Measurements from ENCODE around the gene PRKN.

DNA sequence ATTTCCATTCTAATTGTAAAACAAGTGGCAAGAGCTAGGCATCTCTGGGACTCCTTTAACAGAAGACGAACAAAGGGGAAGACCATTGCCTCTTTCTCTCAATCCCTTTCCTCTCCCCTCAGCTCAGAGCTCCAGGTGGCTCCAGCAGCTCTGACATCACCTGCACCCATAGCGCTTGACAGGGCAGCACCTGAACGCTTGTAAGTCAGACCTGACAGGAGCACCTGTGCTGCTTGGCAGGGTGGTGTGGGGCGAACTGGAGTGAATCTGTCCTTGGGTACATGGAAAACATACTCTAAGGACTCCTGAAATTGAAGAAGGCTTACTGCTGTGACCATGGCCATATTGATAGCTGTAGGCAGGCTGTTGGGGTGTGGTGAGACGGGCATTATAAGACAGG, 1044.2 kb downstream of the PRKN start:
- TF ChIP-seq, protein P1, sequence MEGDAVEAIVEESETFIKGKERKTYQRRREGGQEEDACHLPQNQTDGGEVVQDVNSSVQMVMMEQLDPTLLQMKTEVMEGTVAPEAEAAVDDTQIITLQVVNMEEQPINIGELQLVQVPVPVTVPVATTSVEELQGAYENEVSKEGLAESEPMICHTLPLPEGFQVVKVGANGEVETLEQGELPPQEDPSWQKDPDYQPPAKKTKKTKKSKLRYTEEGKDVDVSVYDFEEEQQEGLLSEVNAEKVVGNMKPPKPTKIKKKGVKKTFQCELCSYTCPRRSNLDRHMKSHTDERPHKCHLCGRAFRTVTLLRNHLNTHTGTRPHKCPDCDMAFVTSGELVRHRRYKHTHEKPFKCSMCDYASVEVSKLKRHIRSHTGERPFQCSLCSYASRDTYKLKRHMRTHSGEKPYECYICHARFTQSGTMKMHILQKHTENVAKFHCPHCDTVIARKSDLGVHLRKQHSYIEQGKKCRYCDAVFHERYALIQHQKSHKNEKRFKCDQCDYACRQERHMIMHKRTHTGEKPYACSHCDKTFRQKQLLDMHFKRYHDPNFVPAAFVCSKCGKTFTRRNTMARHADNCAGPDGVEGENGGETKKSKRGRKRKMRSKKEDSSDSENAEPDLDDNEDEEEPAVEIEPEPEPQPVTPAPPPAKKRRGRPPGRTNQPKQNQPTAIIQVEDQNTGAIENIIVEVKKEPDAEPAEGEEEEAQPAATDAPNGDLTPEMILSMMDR (IDR thresholded peaks at IDR 0.05; ENCODE audit: insufficient read depth, low read length), result no peak
- TF ChIP-seq, protein P2, sequence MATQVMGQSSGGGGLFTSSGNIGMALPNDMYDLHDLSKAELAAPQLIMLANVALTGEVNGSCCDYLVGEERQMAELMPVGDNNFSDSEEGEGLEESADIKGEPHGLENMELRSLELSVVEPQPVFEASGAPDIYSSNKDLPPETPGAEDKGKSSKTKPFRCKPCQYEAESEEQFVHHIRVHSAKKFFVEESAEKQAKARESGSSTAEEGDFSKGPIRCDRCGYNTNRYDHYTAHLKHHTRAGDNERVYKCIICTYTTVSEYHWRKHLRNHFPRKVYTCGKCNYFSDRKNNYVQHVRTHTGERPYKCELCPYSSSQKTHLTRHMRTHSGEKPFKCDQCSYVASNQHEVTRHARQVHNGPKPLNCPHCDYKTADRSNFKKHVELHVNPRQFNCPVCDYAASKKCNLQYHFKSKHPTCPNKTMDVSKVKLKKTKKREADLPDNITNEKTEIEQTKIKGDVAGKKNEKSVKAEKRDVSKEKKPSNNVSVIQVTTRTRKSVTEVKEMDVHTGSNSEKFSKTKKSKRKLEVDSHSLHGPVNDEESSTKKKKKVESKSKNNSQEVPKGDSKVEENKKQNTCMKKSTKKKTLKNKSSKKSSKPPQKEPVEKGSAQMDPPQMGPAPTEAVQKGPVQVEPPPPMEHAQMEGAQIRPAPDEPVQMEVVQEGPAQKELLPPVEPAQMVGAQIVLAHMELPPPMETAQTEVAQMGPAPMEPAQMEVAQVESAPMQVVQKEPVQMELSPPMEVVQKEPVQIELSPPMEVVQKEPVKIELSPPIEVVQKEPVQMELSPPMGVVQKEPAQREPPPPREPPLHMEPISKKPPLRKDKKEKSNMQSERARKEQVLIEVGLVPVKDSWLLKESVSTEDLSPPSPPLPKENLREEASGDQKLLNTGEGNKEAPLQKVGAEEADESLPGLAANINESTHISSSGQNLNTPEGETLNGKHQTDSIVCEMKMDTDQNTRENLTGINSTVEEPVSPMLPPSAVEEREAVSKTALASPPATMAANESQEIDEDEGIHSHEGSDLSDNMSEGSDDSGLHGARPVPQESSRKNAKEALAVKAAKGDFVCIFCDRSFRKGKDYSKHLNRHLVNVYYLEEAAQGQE (IDR thresholded peaks at IDR 0.05; ENCODE audit: insufficient replicate concordance, low read depth), result no peak
- no peak for TF ChIP-seq POLR2AphosphoS5 (IDR thresholded peaks at IDR 0.05; ENCODE audit: low read depth)
- no peak for TF ChIP-seq SPI1 (IDR thresholded peaks at IDR 0.05; ENCODE audit: borderline replicate concordance, low read depth)
